ENCODE results near the gene GALNT4.

GALNT4 gene

GRCh38 chr12:89524541-89525304, at the start of gene GALNT4:
TSS of gene GALNT4 (minus strand) at chr12:89524796. CDS start at chr12:89524549, 247 bp downstream.
- DNase-seq (ENCODE audit: low read depth, low spot score) = peak; percentile 41

DNA sequence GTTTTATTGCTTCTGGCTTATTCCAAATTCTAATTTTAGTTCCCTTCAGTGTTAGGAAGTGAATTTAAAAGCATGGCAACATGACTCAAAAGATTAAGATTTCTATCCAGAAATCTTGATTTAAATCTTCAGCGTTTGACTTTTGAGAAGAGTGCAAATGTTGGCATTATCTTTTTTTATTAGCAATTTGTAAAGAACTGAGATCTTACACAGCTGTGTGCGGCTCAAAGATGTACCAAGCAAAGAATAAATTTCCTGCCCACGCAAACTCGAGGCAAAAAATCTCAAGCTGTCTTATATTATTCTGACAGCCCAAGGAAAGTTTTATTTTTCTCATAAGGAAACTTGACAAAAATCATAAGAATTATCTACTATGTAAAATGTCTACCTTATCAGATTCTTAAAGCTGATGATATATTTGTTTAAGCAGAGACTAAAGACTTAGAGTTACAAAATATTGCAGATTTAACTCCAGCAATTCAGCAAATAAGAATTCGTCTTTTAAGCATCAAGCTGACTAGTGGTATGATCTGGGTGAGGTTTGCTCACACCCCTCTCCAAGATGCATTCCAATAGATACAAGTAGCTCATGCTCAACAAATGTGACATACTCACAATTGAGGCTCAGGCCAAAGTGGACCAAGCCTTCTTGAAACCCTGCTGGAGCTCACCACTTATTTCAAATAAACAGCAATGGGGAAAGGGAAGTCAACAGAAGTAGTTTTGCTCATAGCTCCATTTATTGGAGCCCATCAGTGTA, 48.6 kb upstream of the GALNT4 start:
- no peak for DNase-seq (ENCODE audit: low read depth, low spot score)

- no peak for DNase-seq (ENCODE audit: low read depth, low spot score)
Observed at GRCh38 chr12:89571491-89572195, 47.0 kb upstream of the GALNT4 start.

GRCh38 chr12:89568484-89568883, 43.9 kb upstream of the GALNT4 start:
- no peak for DNase-seq (ENCODE audit: low read depth, low spot score)

GRCh38 chr12:89567691-89568239, 43.2 kb upstream of the GALNT4 start:
- DNase-seq (ENCODE audit: low read depth, low spot score) = no peak

GRCh38 chr12:89566615-89567014, 42.0 kb upstream of the GALNT4 start:
- DNase-seq (ENCODE audit: low read depth, low spot score) = no peak

DNA sequence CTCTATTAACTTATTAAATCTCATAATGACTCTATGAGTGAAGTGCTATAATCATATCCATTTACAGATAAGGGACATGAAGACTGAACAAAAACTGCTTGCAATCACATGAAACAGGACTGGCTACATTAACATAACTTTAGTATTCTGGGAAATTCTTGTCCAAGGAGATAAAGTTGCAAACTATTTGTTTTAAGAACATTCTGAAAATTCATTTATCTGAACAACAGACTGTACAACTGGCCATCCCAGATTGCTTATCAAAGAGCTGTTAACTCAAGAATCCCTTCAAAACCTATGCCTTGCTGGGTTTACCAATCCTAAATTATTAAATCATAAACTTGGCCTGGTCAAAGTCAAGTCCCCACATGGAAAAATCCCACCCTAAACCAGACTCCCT, 40.4 kb upstream of the GALNT4 start:
- no peak for DNase-seq (ENCODE audit: low read depth, low spot score)

- DNase-seq (ENCODE audit: low read depth, low spot score) = no peak
Observed at GRCh38 chr12:89559753-89560152, 35.2 kb upstream of the GALNT4 start.

- no peak for DNase-seq (ENCODE audit: low read depth, low spot score)
Observed at GRCh38 chr12:89556976-89557375, 32.4 kb upstream of the GALNT4 start.

DNA sequence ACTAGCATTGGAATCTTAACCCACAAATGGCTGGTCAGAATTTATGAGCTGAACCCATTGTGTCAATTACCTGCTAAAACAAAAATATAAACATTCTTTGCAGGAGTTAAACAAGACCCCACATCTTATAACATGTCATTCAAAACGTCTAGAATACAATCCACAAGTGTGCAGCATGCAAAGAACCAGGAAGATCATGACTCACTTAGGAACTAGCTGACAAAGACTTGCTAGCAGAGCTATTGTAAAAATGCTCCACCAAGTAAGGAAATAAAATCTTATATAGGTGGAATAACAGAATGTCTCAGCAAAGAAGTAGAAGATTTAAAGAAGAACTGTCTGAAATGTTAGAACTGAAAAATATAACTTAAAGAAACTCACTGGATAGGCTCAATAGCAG, 27.8 kb upstream of the GALNT4 start:
- DNase-seq (ENCODE audit: low read depth, low spot score) = no peak

- DNase-seq (ENCODE audit: low read depth, low spot score) = no peak
Observed at GRCh38 chr12:89551747-89552146, 27.2 kb upstream of the GALNT4 start.

DNA sequence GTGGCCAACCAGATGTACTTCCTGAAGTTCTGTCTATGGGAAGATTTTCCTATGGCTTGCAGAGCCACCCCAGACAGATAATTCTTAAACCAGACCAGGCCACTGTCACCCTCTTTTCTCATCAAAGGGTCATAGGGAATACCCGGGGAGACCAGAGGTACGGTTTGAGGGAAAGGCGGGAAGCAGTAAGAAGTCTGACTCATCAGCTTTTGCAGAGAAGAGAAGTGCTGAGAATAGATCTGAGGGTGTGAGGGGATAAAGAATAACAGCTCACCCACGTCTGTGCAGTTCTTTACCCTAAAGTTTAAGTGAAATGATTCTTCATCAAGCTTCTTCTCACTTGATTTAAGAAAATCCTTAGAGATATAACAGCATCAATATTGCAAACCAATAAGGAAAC, 22.5 kb upstream of the GALNT4 start:
- no peak for DNase-seq (ENCODE audit: low read depth, low spot score)

DNA sequence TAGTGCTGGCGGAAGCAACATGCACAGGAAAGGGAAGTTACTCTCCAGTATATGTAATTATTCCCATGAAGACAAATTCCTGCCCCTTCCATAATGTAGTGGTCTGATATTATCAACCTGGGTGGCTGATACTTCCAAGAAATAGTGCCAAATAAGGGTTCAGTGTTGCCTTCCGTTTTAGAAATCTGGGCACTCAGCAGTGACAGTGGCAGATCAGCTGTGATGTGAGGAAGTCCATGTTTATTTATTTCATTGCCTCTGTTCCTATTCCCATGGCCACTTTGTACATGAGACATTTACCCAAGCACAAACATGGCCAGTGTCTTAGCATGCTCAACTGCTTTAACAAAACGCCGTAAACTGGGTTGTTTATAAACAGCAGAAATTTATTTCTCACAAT, 21.6 kb upstream of the GALNT4 start:
- DNase-seq (ENCODE audit: low read depth, low spot score) = no peak

DNA sequence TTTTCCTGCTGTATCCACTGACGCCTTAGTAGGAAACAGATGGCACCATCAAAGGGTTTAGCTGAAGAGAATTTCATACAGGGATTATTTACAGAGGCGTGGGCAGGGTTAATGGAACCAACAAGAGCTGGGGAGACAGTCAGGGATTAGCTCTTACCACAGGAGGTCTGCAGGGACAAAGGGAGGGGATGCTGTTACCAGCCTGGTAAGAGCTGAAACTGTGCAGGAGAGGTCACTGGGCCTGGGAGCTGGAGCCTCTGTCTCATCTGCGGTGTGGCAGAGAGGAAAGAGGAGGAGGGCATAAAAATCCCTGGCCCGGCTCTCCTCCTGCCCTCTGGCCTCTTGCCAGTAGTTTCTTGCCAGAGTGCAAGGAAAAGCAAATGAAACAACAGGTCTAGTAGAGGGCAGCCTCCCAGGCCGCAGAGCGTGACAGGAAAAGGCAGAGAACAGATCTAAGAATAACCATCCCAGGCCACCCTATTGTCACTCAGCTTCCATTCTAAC, 20.1 kb upstream of the GALNT4 start:
- no peak for DNase-seq (ENCODE audit: low read depth, low spot score)

- no peak for DNase-seq (ENCODE audit: low read depth, low spot score)
Observed at GRCh38 chr12:89544022-89544421, 19.4 kb upstream of the GALNT4 start.

DNA sequence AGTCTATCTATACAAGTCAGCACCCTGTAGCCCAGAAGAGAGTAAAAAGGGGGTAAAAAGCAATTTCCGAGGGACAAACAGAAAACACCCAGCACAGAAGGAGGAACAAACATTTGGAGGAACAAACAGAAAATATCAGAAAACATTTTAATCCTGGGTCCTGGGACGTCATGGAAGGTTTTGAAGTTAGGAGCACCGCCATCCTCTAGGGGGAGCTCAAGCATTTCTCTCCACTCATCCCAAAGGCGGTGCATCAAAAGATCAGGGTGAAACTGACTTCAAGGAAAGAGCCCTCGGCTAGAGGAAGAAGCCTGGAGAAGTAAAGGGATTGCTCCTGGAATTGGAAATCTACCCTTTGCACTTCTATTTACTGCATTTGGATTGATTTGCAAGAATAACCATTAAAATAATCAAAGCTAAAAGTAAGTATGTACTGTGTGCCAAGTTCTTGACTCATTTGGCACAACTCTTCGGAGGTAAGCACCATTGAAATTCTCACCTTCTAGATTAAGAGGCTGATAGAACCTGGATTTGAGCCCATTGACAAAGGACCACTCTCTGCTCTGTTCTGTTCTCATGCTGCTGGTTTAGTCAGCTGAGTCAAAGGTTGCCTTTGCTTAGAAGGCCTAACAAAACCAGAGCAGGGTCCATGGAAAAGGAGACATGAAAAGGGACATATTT, 18.5 kb upstream of the GALNT4 start:
- DNase-seq (ENCODE audit: low read depth, low spot score) = peak; percentile 32

DNA sequence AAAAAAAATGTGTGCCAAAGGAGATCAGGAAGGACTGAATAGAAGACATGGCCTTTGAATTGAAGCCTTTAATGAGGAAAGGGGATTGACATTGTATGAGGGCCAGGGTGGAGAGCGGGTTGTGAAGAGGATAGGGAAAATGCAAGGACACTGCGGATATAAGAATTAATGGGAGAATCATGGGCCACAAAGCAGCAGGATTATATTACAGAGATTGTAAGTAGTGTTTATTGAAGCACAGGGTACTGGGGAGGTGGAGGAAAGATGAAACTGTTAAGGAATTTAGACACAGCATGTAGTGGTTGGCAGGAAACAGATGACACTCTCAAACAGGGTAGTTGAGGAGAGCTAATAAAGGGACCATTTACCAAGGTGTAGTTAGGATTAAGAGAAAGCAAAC, 17.6 kb upstream of the GALNT4 start:
- no peak for DNase-seq (ENCODE audit: low read depth, low spot score)

- no peak for DNase-seq (ENCODE audit: low read depth, low spot score)
Observed at GRCh38 chr12:89540586-89540985, 16.0 kb upstream of the GALNT4 start.

- DNase-seq (ENCODE audit: low read depth, low spot score) = no peak
Observed at GRCh38 chr12:89539426-89540223, 15.0 kb upstream of the GALNT4 start.

DNA sequence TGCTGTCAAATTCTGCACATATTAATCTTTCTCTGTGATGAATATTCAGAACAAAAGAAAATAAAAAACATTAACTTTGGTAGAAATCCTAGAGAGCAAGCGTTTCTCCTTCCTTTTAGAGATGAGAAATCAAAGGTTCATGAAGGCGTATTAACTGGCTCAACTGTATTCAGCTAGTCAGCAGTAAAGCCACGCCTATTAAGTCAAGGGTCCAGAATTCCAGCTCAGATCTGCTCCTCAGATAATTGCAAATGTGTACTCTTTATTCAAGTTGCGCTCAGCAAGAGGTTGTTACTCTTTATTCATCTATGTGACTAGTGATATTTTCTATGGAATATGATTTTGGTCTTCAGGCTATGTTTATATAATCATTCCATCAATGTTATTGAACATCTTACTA, 14.3 kb upstream of the GALNT4 start:
- DNase-seq (ENCODE audit: low read depth, low spot score) = no peak

DNA sequence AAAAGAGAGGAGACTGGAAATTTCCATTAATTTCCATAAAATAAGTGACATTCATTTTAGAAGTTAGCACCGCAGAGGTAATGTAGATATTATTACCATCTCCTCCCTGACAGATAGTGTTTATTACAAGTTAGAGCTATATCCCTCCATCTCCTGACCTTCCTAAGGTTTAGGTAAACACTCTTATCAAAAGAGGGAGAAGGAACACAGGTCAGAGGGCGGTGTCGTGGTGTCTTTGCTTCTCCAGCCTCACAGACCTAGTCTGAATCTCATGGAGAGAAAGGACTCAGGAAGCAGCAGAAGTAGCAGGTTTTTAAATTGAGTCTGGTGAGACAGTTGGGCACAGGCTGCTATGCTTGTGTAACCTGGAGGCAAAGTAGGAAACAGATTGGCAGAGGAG, 12.8 kb upstream of the GALNT4 start:
- DNase-seq (ENCODE audit: low read depth, low spot score) = no peak
